Tibial artery (tissue), 4 donors: ENCODE measurements around the gene MORC4.

Source experiments
- DNase-seq, 2 donors: peaks; one replicate each; pipeline ENCODE4 v3.0.0-alpha.2; 2019
- H3K27ac ChIP-seq, 2 donors: fragments of 200-600 bp; sonication (generic) in 1 of 2; 1 replicate in 1 of 2; 2 replicates in 1 of 2; pipeline ENCODE4 v1.5.1; 2018 to 2019; ENCODE audit warnings: mild to moderate bottlenecking in 1 of 2
- H3K27me3 ChIP-seq, 2 donors: fragments of 200-600 bp; sonication (generic) in 1 of 2; one replicate each; pipeline versions ENCODE4 v1.5.1 to v1.6.0; 2016 to 2019
- H3K36me3 ChIP-seq, 3 donors: fragments of 200-600 bp; sonication (generic) in 2 of 3; one replicate each; pipeline ENCODE4 v1.5.1; 2016 to 2019; ENCODE audit warnings: mild to moderate bottlenecking in 2 of 3
- H3K4me1 ChIP-seq, 4 donors: fragments of 200-600 bp; sonication (generic) in 2 of 4; 1 replicate in 3 of 4; 2 replicates in 1 of 4; pipeline ENCODE4 v1.5.1; 2016 to 2019
- H3K4me3 ChIP-seq, 2 donors: fragments of 200-600 bp; sonication (generic) in 1 of 2; 1 replicate in 1 of 2; 2 replicates in 1 of 2; pipeline ENCODE4 v1.5.1; 2018 to 2019; ENCODE audit warnings: mild to moderate bottlenecking in 2 of 2
- H3K9me3 ChIP-seq, 3 donors: fragments of 200-600 bp; sonication (generic) in 1 of 3; one replicate each; pipeline ENCODE4 v1.5.1; 2016 to 2019
- CTCF ChIP-seq, 2 experiments: fragments of 200-600 bp in 1 of 2; fragments of 450-650 bp in 1 of 2; IDR thresholded peaks; one replicate each; pipeline ENCODE4 v1.5.1; 2017 to 2019; ENCODE audit warnings: antibody characterized with exemption in 2 of 2, mild to moderate bottlenecking in 1 of 2, moderate library complexity in 1 of 2
- intact Hi-C: fragments of 100-400 bp; cut with DNase I; formaldehyde crosslinking; loops from one replicate; pipeline ENCODE4 v1.15.0; 2023; ENCODE audit warnings: low total_unique reads

Gene MORC4

GRCh38 chrX:106902684-106903083 is 97.3 kb downstream of the MORC4 start:
- no peaks in the 10 kb centered on the region for H3K36me3 ChIP-seq
- H3K27ac ChIP-seq, result no peak overlapping the region
- TF ChIP-seq CTCF (IDR thresholded peaks at IDR 0.05), result no peak
- DNase-seq, result no peak
- H3K4me1 ChIP-seq, result peaks cover 0 to 6% (median 0%) of the 10 kb centered on the region in 4 donors
- H3K9me3 ChIP-seq, result no peaks in the 10 kb centered on the region
- intact Hi-C loops, result no loop called here
- no peaks in the 10 kb centered on the region for H3K27me3 ChIP-seq
- no peak overlapping the region for H3K4me3 ChIP-seq

- Histone ChIP-seq H3K27ac (no peak overlapping the region), H3K4me1 (peaks cover 0 to 6% (median 0%) of the 10 kb centered on the region in 4 donors)
- intact Hi-C loops, result no loop called here
Observed at GRCh38 chrX:106901781-106902219, 98.2 kb downstream of the MORC4 start.

GRCh38 chrX:106901341-106901740 is 98.7 kb downstream of the MORC4 start:
- Histone ChIP-seq H3K4me3 (no peak overlapping the region), H3K27me3 (no peaks in the 10 kb centered on the region), H3K4me1 (peaks cover 0 to 6% (median 0%) of the 10 kb centered on the region in 4 donors), H3K27ac (no peak overlapping the region), H3K36me3 (no peaks in the 10 kb centered on the region), H3K9me3 (no peaks in the 10 kb centered on the region)
- no peak for DNase-seq
- no peak for TF ChIP-seq CTCF (IDR thresholded peaks at IDR 0.05)
- intact Hi-C loops, result no loop called here

More at GRCh38 chrX:106901781-106902219, 98.2 kb downstream of the MORC4 start:
- no peak overlapping the region for H3K4me3 ChIP-seq
- TF ChIP-seq CTCF (IDR thresholded peaks at IDR 0.05), result no peak
- no peak for DNase-seq
- no peaks in the 10 kb centered on the region for H3K9me3 ChIP-seq
- no peaks in the 10 kb centered on the region for H3K36me3 ChIP-seq
- H3K27me3 ChIP-seq, result no peaks in the 10 kb centered on the region

DNA sequence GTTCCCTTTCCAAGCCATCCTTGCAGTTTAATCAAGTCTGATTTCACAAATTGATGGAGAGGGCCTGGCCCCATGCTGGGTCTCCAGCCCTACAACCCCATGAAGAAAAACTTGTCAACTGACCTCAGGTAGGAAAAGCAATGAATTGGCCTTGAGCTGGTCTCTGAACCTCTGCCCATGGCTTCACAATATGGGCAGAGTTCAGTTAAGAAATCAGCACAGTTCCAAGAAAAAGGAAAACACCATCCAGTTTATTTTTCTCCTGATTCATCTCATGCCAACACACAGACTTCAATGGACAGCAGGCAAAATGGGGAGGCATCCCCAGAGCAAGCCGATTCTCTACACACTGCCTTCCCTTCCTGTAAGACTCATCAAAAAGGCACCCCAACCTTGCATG is 100.2 kb downstream of the MORC4 start:
- intact Hi-C loops, result no loop called here
- DNase-seq, result no peak
- TF ChIP-seq CTCF (IDR thresholded peaks at IDR 0.05), result no peak
- H3K36me3 ChIP-seq, result no peaks in the 10 kb centered on the region
- H3K9me3 ChIP-seq, result no peaks in the 10 kb centered on the region
- H3K27ac ChIP-seq, result no peak overlapping the region
- H3K4me3 ChIP-seq, result no peak overlapping the region
- H3K4me1 ChIP-seq, result peaks cover 0 to 6% (median 0%) of the 10 kb centered on the region in 4 donors
- H3K27me3 ChIP-seq, result no peaks in the 10 kb centered on the region

- H3K27me3 ChIP-seq, result no peaks in the 10 kb centered on the region
- no peaks in the 10 kb centered on the region for H3K36me3 ChIP-seq
- no peaks in the 10 kb centered on the region for H3K9me3 ChIP-seq
- no peak for DNase-seq
- TF ChIP-seq CTCF (IDR thresholded peaks at IDR 0.05), result no peak
- H3K27ac ChIP-seq, result no peak overlapping the region
- no peak overlapping the region for H3K4me3 ChIP-seq
- intact Hi-C loops, result no loop called here
- H3K4me1 ChIP-seq, result peaks cover 0 to 6% (median 0%) of the 10 kb centered on the region in 4 donors
Observed at GRCh38 chrX:106899276-106899675, 100.7 kb downstream of the MORC4 start.

GRCh38 chrX:106898462-106898861 is 101.5 kb downstream of the MORC4 start:
- intact Hi-C loops, result no loop called here
- no peak overlapping the region for H3K4me3 ChIP-seq
- peak in 1 of 2 experiments; percentile 9 for TF ChIP-seq CTCF (IDR thresholded peaks at IDR 0.05)
- H3K36me3 ChIP-seq, result no peaks in the 10 kb centered on the region
- H3K27ac ChIP-seq, result no peak overlapping the region
- no peaks in the 10 kb centered on the region for H3K4me1 ChIP-seq
- no peak for DNase-seq
- H3K27me3 ChIP-seq, result no peaks in the 10 kb centered on the region
- H3K9me3 ChIP-seq, result no peaks in the 10 kb centered on the region
